SK-N-SH (cell line): ENCODE results near the gene S100A8.

Source experiments
- EP300 ChIP-seq, 2 experiments: IDR thresholded peaks; 2 replicates each; pipeline versions ENCODE4 v1.4.0 to v1.6.1; 2012; ENCODE audit warnings: borderline replicate concordance in 1 of 2, low read depth in 1 of 2, low read length in 1 of 2
- EZH2phosphoT487 ChIP-seq: fragments of 200-600 bp; sonication (generic); IDR thresholded peaks from 2 replicates; pipeline ENCODE4 v1.6.1; 2017; ENCODE audit warnings: low read depth, mixed run types, mild to moderate bottlenecking, antibody characterized with exemption, moderate library complexity, borderline replicate concordance
- RAD21 ChIP-seq: IDR thresholded peaks from 2 replicates; pipeline ENCODE4 v1.6.1; 2012; ENCODE audit warnings: mild to moderate bottlenecking, low read length
- TCF12 ChIP-seq: IDR thresholded peaks from 2 replicates; pipeline ENCODE4 v1.4.0; 2012
- YY1 ChIP-seq: IDR thresholded peaks from 2 replicates; pipeline ENCODE4 v1.4.0; 2012; ENCODE audit warnings: low read depth, mild to moderate bottlenecking
- TF ChIP-seq, protein P1 (sequence below): fragments of 200-600 bp; sonication (generic); IDR thresholded peaks from 2 replicates; pipeline ENCODE4 v1.6.1; 2017; ENCODE audit warnings: antibody characterized with exemption, mild to moderate bottlenecking, moderate library complexity

- no peak for TF ChIP-seq RAD21
- no peak for TF ChIP-seq TCF12
- TF ChIP-seq EP300 (IDR thresholded peaks at IDR 0.05; ENCODE audit: borderline replicate concordance in 1 of 2, low read depth in 1 of 2, low read length in 1 of 2), result no peak
- TF ChIP-seq EZH2phosphoT487, result no peak
- TF ChIP-seq, protein P1, sequence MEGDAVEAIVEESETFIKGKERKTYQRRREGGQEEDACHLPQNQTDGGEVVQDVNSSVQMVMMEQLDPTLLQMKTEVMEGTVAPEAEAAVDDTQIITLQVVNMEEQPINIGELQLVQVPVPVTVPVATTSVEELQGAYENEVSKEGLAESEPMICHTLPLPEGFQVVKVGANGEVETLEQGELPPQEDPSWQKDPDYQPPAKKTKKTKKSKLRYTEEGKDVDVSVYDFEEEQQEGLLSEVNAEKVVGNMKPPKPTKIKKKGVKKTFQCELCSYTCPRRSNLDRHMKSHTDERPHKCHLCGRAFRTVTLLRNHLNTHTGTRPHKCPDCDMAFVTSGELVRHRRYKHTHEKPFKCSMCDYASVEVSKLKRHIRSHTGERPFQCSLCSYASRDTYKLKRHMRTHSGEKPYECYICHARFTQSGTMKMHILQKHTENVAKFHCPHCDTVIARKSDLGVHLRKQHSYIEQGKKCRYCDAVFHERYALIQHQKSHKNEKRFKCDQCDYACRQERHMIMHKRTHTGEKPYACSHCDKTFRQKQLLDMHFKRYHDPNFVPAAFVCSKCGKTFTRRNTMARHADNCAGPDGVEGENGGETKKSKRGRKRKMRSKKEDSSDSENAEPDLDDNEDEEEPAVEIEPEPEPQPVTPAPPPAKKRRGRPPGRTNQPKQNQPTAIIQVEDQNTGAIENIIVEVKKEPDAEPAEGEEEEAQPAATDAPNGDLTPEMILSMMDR, result no peak
- TF ChIP-seq YY1, result no peak
Measured at GRCh38 chr1:153343040-153343681, 47.7 kb downstream of the S100A8 start.
